ENCODE data around the gene SPOCK1.

Gene SPOCK1

GRCh38 chr5:137441476-137441875 is 57.6 kb downstream of the SPOCK1 start:
- DNase-seq (ENCODE audit: low spot score), result no peak

- no peak for DNase-seq (ENCODE audit: low spot score)
Measured at GRCh38 chr5:137440795-137441194, 58.3 kb downstream of the SPOCK1 start.

DNA sequence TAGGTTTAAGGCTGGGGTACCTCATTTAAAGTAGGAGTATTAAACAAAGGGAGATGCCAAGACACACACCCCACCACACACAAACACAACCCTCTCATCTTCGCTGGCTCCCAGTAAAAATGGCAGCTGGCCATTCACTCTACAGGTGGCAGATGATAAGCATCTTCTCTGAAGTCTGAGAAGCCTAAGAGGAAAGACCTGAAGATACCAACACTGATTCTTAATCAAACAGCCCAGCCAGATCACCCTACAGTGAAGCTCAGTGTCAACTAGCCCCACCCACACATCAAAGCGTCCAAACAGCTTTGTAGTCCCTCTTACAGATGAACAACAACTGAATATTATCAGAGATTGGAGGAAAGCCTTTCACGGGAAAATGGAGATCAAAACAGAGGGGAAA is 59.5 kb downstream of the SPOCK1 start:
- no peak for DNase-seq (ENCODE audit: low spot score)

- no peak for DNase-seq (ENCODE audit: low spot score)
Measured at GRCh38 chr5:137438932-137439331, 60.2 kb downstream of the SPOCK1 start.

- DNase-seq (ENCODE audit: low spot score), result no peak
Measured at GRCh38 chr5:137437774-137438173, 61.4 kb downstream of the SPOCK1 start.

GRCh38 chr5:137433539-137433938 is 65.6 kb downstream of the SPOCK1 start:
- DNase-seq (ENCODE audit: low spot score), result no peak

- no peak for DNase-seq (ENCODE audit: low spot score)
Measured at GRCh38 chr5:137432376-137432775, 66.8 kb downstream of the SPOCK1 start.

DNA sequence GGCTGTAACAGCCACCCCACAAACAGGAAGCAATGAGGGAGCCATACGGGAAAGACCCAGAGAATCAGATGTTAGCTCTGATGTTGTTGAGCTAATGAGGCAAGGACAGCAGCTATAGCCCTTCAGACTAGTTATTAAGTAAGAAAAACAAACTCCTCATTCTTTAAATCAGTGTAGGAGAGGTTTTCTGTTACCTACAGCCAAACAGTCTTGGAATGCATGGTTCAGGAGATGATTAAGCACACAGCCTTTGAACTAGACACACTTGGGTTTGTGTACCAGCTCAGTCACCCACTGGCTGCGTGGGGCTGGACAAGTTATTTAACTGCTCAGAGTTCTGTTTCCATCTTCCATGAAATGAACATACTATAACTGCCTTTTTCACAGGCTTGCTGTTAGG is 68.1 kb downstream of the SPOCK1 start:
- DNase-seq (ENCODE audit: low spot score), result no peak

DNA sequence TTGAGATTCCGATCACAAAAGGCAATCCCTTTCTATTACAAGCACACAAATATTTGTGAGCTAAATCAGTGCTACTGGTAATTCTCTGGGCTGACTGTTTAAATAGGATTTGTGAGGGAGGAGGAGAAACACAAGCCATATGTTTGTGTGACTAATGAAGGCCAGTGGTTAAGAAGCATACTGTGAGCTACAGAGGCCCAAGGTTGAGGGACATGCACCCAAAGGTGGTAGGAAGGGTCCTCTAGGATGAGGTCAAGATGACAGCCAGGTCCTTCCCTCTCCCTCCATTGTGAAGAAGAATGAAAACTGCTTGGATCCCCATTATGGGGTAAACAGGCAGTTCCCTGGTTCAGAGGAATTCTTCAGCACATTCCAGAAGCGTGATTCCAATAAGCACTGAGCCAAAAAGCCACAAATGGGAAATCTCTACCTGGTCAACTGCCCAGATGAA is 83.9 kb downstream of the SPOCK1 start:
- no peak for DNase-seq (ENCODE audit: low spot score)

DNA sequence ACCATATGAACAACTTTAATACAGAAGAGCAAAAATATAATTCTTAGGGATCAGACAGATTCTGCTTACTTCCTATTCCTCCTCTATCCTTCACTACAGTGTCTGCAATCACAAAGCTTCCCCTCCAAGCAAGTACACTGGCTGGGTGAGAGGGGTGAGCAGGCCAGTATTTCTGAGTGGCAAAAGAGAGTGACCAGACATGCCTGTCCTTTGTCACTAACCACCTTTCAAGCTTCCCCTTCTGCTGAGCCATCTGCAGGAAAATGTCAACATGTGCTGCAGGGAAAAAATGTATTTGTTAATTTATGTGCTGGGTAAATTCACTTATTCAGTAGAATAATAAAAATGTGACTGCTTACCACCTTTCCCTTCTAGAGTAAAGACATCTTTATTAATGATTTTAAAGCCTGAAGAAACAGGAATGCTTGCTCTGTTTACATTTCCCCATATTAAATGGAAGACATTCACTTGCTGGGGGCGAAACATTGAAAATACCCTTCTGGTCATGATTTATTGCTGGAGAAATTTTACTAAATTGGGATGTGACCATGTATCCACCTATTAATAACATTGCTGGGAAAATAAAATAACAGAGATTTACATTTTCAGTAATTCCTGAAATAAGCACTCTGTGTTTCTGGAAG is 84.9 kb downstream of the SPOCK1 start:
- no peak for DNase-seq (ENCODE audit: low spot score)

- no peak for DNase-seq (ENCODE audit: low spot score)
Measured at GRCh38 chr5:137412136-137412535, 87.0 kb downstream of the SPOCK1 start.

GRCh38 chr5:137410234-137411010 is 88.7 kb downstream of the SPOCK1 start:
- DNase-seq (ENCODE audit: low spot score), result no peak

- DNase-seq (ENCODE audit: low spot score), result no peak
Measured at GRCh38 chr5:137409736-137410135, 89.4 kb downstream of the SPOCK1 start.

- no peak for DNase-seq (ENCODE audit: low spot score)
Measured at GRCh38 chr5:137407090-137407489, 92.0 kb downstream of the SPOCK1 start.

DNA sequence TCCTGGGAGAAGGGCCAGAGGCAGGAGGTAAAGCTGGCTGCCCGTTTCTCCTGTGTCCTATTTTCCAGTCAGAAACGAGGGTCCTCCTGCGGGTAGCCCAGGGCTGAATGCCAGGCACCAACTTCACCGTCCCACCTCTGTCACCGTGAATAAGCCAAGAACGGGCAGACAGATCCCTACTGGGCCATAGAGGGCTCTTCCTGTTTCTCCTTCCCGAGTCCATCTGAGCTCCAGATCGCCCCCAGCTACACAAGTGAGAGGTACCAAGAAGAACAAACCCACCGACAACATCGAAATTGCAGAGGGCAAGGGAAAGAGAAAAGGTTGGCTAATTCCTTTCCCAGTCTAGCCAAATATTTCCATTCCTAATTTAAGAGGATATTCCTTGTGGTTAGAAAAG is 93.7 kb downstream of the SPOCK1 start:
- no peak for DNase-seq (ENCODE audit: low spot score)

GRCh38 chr5:137403869-137404268 is 95.3 kb downstream of the SPOCK1 start:
- DNase-seq (ENCODE audit: low spot score), result no peak

DNA sequence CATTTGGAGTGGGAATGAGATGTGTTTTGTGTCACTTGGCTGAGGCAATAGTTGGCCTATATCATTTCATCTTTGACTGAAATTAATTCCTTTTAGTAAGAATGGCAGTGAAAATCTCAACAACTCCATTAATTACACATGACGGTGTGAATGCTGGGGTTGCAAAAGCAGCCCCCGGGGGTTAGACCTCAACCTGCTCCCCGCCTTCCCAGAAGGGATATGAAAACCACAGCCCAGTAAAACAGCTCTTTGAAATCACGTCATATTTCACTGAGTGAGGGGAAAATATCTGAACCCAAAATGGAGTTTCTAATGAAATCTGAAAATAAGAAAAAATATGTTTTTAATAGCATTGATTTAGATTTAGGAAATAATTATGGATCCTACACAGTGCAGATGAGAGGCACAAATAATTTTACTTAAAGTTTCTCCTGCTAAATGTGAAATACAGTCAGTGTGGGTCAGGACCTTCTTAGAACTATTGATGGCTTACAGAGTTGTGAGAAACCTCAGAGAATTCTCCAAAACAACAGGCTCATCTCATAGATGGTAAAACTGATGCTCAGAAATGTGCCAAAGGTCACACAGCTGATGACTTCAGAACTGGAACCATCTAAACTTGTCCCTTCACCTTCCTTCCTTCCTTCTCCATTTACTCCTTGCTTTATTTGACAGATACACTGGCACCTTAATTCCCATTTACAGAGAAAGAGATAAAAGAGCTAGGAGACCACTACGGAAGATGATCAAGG is 96.5 kb downstream of the SPOCK1 start:
- DNase-seq (ENCODE audit: low spot score), result no peak

GRCh38 chr5:137401946-137402345 is 97.2 kb downstream of the SPOCK1 start:
- DNase-seq (ENCODE audit: low spot score), result no peak

- no peak for DNase-seq (ENCODE audit: low spot score)
Measured at GRCh38 chr5:137400571-137400970, 98.6 kb downstream of the SPOCK1 start.

GRCh38 chr5:137399911-137400310 is 99.2 kb downstream of the SPOCK1 start:
- DNase-seq (ENCODE audit: low spot score), result no peak

DNA sequence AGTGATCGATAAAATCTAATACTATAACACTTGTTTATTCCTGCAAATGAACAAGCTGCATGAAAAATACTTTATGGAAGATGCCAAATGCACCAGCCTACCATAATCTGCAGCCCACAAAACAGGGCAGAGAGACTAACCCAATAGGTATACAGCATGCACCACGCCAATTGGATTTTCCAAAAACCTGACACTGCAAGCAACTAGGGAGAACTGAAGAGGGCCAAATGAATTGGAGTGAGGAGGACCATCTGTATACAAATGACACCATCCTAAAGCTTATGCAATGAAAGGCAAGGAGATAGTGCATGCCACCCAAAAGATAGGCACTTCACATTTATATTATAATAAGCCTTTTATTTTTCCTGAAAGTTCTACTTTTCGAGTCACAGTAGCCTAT is 100.4 kb downstream of the SPOCK1 start:
- DNase-seq (ENCODE audit: low spot score), result no peak

- DNase-seq (ENCODE audit: low spot score), result no peak
Measured at GRCh38 chr5:137398154-137398553, 101.0 kb downstream of the SPOCK1 start.
